ENCODE measurements around the gene UTRN. TPM values are rescaled to one million over a fixed set of nuclear protein-coding genes. Genes with fewer than 3 reads are reported as not detected.

Gene UTRN
- total and polyA plus RNA-seq, 8 donors: 144 to 253 (median 198) TPM

DNA sequence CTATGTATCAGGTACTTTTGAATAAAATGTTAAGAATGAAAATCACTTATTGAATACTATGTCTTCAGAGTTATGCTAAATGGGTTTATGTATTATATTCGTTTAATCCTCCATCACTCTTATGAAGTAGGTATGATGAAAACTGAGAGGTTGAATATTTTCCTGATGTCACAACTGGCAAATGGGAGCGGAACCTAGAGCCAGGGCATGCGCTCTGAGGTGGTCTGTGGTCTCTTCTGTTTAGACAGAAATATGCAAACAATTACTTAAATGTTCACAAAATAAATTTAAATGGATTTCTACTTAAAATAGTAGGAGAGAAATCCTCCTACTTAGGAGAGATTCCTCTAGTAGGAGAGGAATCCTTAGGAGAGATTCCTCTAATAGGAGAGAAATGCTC lies 21.3 kb upstream of the UTRN start:
- no peaks in the 10 kb centered on the region for H3K9me3 ChIP-seq
- TF ChIP-seq, protein P1, sequence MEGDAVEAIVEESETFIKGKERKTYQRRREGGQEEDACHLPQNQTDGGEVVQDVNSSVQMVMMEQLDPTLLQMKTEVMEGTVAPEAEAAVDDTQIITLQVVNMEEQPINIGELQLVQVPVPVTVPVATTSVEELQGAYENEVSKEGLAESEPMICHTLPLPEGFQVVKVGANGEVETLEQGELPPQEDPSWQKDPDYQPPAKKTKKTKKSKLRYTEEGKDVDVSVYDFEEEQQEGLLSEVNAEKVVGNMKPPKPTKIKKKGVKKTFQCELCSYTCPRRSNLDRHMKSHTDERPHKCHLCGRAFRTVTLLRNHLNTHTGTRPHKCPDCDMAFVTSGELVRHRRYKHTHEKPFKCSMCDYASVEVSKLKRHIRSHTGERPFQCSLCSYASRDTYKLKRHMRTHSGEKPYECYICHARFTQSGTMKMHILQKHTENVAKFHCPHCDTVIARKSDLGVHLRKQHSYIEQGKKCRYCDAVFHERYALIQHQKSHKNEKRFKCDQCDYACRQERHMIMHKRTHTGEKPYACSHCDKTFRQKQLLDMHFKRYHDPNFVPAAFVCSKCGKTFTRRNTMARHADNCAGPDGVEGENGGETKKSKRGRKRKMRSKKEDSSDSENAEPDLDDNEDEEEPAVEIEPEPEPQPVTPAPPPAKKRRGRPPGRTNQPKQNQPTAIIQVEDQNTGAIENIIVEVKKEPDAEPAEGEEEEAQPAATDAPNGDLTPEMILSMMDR (IDR thresholded peaks at IDR 0.05): no peak
- DNase-seq (no peak), ATAC-seq (no peak)
- no peaks in the 10 kb centered on the region for H3K36me3 ChIP-seq
- H3K27ac ChIP-seq: peak overlapping the region; percentile 68 to 69
- H3K4me3 ChIP-seq: no peak overlapping the region
- no peaks in the 10 kb centered on the region for H3K27me3 ChIP-seq
- peaks cover 8 to 17% of the 10 kb centered on the region in 2 donors for H3K4me1 ChIP-seq
- intact Hi-C loops (cut with DNase I): no loop called here

DNA sequence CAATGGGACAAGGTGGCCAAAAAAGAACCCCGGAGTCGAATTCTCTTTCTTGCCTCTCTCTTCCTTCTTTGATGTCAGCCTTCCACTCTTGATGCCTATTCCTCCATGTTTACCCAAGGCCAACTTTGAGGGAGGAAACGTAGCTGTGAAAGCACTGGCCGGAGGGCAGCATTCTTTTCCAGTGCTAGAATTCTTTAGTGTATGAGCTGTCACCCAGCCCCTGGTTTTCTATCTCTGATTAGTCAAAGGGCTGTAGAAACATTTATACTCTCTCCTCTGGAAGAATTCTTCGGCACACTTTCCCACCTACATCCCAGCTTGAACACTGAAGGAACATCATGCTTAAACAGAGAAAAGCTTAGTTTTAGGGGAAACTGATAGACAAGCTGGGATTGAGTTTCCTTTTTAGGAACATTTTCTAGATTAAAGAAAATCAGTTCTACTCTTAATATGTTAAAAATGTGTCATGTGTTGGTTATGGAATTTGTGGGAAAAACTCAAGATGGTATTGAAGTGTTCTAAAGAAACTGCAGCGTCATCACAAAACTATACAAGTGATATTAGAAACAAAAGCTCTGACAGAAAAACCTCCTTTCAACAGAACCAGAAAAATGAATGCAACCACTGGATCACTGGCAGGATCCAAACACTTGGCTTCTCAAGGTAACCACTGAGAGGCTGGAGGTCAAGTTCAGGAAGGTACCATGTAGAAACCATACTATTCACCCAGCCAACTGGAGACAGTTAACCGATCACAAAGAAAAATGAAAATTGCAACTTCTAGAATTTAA lies 20.7 kb upstream of the UTRN start:
- peak; percentile 80 for ATAC-seq
- TF ChIP-seq, protein P1 (IDR thresholded peaks at IDR 0.05): no peak

DNA sequence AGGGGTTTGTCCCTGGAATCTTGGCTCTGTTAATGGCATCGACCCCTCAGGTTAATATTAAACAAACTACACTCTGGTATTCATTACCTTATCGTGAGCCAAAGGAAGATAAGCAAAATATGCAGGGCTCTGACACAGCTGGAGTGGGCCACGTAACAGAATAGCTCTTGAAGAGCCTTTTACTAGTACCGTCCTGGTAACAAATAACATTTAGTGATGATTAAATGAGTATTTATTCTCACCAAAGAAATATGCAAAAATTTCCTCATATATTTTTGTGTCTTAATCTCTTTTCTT lies 20.1 kb upstream of the UTRN start:
- H3K27me3 ChIP-seq: no peaks in the 10 kb centered on the region
- H3K4me3 ChIP-seq: no peak overlapping the region
- intact Hi-C loops (cut with DNase I): no loop called here
- no peaks in the 10 kb centered on the region for H3K36me3 ChIP-seq
- peaks cover 8 to 17% of the 10 kb centered on the region in 2 donors for H3K4me1 ChIP-seq
- TF ChIP-seq, protein P1 (IDR thresholded peaks at IDR 0.05): no peak
- ATAC-seq (peak; percentile 63), DNase-seq (peak in 1 of 4 donors; percentile 27)
- H3K9me3 ChIP-seq: no peaks in the 10 kb centered on the region
- H3K27ac ChIP-seq: peak overlapping the region; percentile 68 to 69

More for the DNA sequence above, 20.7 kb upstream of the UTRN start:
- Histone ChIP-seq H3K4me3 (no peak overlapping the region), H3K4me1 (peaks cover 8 to 17% of the 10 kb centered on the region in 2 donors), H3K36me3 (no peaks in the 10 kb centered on the region), H3K27ac (peak overlapping the region; percentile 68 to 69), H3K9me3 (no peaks in the 10 kb centered on the region), H3K27me3 (no peaks in the 10 kb centered on the region)
- intact Hi-C loops (cut with DNase I): no loop called here
- DNase-seq: peak in 1 of 4 donors; percentile 45

DNA sequence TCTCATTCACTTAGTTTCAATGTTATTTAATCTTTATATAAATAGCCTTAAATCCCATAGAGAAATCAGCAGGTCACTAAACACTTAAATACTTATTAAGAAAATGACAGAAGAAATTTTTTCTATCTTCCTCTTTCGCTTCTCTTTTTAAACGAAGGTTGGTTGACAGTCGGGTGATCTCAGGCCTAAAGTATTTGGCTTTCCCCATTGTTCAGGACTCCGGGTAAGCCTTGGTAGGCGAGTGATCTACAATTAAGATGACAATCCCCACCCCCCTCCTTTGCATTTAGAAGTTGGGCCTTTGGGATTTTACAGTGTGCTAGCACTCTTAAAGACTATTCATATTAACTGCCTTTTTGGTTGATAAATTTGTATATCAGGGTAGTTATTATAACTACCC lies 19.7 kb upstream of the UTRN start:
- Histone ChIP-seq H3K27ac (peak overlapping the region; percentile 68 to 69), H3K4me3 (no peak overlapping the region), H3K36me3 (no peaks in the 10 kb centered on the region), H3K27me3 (no peaks in the 10 kb centered on the region), H3K4me1 (peaks cover 8 to 17% of the 10 kb centered on the region in 2 donors), H3K9me3 (no peaks in the 10 kb centered on the region)
- TF ChIP-seq, protein P1 (IDR thresholded peaks at IDR 0.05): no peak
- intact Hi-C loops (cut with DNase I): no loop called here
- DNase-seq (no peak), ATAC-seq (peak; percentile 59)

DNA sequence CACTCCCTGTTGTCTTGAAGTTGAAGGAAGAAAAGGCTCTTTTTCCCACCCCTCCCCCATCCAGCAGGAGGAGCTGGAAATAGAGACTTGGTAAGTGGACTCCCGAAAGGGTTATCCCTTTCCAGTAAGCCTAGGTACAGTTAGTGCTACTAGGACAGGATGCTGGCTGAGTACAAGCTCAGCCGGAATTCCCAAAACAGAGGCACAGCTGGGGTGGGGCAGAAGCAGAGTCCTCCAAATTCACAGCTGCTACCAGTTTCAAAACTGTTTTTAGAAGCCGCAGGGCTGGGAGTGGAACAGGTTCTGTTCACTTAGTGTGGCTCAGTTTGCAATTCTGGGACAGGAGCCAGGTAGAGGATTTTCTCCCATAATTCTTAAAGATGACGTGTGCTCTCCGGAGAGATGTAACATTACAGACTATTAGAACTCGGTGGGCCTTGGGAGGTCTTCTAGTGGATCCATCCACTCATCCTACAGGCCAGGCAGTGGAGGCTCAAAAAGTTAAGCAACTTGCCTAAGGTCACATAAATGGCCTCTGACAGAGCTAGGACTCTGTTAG lies 19.0 kb upstream of the UTRN start:
- DNase-seq (peak in 2 of 4 donors; percentile 59), ATAC-seq (peak; percentile 75)
- Histone ChIP-seq H3K27me3 (no peaks in the 10 kb centered on the region), H3K36me3 (no peaks in the 10 kb centered on the region), H3K4me3 (no peak overlapping the region), H3K27ac (peak overlapping the region; percentile 68 to 69), H3K4me1 (peaks cover 8 to 17% of the 10 kb centered on the region in 2 donors), H3K9me3 (no peaks in the 10 kb centered on the region)
- TF ChIP-seq, protein P1 (IDR thresholded peaks at IDR 0.05): no peak
- intact Hi-C loops (cut with DNase I): no loop called here

All from left lung (tissue), 10 donors.